Non-pigmented ciliary epithelial cell (primary cell): ENCODE data around the gene DNAJC27.
"Not testable (repeated sequence)": the region's sequence is repeated elsewhere in the genome, so short reads cannot be mapped to it uniquely, and the experiment has no call there.

ENCODE experiments used
- DNase-seq: peaks from one replicate; pipeline ENCODE4 v3.0.0-alpha.2; 2010; ENCODE audit warnings: low read depth

Gene DNAJC27

DNA sequence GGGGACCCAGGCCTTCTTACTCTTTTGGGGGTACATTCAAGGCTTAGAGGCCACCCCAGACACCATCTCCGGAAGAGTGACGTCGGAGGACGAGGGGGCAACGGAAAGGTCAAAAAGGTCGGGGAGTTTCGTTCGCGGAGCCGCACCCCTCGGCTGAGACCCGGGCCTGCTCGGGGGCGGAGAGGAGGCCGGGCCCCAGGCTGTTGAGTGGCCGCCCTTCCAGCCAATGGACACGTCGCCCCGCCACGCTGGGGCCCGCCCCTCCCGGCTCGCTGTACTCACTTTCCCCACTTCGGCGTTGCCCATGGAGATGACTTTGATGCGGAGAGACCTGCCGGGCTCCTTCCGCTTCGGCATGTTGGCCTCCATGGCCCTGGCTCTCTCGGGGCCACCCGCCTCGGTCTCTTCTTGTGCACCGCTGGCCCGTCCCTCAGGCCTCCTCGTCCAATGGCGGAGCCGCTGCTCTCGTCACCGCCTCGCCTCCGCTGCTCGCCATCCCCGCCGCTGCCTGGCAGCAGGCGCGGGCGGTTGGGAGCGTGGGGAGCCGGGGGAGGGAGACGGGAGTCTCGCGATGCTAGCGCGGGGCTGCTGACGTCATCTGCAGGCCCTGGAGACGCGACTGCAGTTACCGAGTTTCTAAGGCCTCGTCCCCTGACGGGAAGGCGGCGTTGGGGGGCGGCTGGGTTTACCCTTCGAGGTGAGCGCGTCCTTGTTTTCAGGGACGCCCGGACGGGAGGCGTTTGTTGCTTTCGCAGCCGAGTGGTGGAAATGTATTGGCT is at the start of gene DNAJC27:
TSS of gene DNAJC27 (minus strand) at position 420 of the 779 bp plus-strand sequence. CDS start at position 369, 51 bp downstream.
- DNase-seq = peak; percentile 85

- no peak for DNase-seq
Observed at GRCh38 chr2:25018681-25019080, 46.9 kb upstream of the DNAJC27 start.

DNA sequence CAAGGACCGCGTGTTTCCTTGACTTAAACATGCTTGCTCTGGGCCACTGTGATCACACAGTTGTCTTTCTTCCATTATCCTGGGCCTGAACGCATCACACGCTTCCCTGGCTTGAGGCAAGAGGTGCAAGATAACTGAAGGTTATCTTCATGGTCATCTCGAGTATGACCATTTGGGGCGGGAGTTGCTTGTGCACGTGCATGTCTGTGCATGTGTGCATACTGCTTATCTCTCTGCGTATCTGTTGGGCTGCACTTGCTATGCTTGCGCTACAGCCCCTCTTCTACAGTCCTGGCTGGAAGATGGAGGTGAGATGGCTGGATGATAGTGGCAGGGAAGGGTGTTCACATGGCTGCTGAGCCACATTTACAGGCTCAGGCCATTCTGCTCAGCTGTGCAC is 42.9 kb upstream of the DNAJC27 start:
- no peak for DNase-seq

DNA sequence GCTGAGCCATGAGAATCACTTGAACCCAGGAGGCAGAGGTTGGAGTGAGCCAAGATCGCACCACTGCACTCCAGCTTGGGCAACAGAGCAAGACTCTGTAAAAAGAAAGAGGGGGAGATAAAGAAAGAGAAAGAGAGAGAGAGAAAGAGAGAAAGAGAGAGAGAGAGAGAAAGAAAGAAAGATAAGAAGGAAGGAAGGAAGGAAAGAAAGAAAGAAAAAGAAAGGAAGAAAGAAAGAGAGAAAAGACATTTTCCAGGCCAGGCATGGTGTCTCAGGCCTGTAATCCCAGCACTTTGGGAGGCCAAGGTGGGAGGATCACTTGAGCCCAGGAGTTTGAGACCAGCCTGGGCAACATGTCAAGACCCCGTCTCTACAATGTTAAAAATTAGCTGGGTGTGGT is 39.6 kb upstream of the DNAJC27 start:
- DNase-seq = not testable (repeated sequence)

- no peak for DNase-seq
Observed at GRCh38 chr2:25009954-25010353, 38.2 kb upstream of the DNAJC27 start.

DNA sequence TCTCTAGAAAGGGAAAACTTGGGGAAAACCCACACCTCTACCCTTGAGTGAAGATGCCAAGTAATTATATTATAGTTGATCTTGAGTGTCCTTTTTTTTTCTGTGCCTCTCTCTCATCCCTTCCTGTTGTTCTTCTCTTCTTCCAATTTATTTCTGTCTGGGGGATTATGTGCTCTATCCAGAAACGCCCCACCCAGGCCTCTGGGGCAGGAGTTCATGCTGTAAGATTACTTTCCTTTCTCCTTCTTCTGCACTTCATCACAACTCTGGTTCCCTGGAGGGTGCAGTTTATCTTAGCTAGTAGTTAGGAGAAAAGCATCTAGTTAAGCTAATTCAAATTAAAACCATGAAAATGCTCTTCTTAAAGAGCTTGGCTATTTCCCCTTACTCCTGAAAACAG is 30.3 kb upstream of the DNAJC27 start:
- DNase-seq = no peak

GRCh38 chr2:25001325-25001637 is 29.5 kb upstream of the DNAJC27 start:
- DNase-seq = no peak

DNA sequence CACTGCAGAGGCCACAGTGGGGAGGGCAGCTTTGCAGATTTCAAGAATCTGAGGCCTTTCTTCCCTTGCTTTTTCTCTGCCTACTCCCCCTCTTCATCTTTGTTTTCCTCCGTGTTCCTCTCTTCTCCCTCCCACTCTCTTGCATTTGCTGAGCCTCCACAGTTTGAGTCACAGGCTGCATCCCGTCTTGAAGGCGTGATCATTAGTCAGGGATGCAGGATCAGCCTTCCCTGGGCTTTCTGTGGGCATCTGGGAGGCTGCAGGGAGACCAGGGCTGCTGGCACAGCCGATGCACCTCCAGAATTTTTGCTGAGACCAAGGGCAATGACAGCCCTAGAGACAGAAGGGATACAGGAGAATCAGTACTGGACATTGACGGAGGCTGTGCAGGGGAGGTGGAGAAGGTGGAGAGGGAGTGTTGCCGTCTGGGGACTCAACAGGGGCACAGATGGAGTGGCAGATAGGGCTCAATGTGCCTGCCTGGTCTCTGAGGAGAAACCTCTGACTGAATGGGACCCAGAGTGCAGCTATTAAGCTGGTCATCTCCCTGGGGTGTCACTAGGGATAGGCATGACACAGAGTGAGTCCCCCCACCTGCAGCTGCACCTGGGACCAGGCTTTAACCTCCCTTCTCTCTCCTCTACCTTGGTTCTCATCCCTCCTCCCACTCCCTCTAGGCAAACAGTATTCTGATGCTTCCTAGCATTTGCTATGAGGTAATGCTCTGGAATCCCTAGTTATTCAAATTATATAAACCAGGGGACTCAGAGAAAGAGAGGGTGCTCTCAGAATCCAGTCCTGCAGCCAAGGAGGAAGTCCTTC is 29.0 kb upstream of the DNAJC27 start:
- DNase-seq = no peak

DNA sequence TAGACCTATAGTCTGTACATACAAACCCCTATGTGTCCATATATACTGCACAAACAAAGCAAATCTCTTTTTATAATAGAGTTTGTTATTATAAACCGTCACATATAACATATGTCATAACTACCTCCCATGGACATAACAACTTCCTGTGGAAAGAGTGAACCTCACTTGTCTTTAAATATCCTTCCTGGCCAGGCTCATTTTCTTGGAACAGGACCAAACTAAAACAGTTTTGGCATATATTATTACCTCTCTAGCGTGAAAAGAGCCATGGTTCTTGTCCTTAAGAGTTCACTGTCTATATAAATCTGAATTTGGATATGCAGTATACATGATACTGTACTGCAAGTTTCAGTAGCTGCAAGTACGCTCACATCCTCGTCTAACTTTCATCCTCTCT is 28.3 kb upstream of the DNAJC27 start:
- no peak for DNase-seq

DNA sequence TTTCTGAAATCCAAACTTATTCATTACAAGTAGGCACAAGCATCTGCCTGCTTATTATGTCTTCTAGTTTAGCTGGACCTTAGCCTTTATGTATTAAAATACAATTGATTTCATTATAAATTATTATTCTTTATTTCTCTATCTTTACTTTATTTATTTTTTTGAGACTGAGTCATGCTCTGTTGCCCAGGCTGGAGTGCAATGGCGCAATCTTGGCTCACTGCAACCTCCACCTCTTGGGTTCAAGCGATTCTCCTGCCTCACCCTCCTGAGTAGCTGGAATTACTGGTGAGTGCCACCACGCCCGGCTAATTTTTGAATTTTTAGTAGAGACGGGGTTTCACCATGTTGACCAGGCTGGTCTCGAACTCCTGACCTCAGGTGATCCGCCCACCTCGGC is 27.3 kb upstream of the DNAJC27 start:
- not testable (repeated sequence) for DNase-seq

GRCh38 chr2:24994146-24994724 is 22.5 kb upstream of the DNAJC27 start:
- DNase-seq = no peak

DNA sequence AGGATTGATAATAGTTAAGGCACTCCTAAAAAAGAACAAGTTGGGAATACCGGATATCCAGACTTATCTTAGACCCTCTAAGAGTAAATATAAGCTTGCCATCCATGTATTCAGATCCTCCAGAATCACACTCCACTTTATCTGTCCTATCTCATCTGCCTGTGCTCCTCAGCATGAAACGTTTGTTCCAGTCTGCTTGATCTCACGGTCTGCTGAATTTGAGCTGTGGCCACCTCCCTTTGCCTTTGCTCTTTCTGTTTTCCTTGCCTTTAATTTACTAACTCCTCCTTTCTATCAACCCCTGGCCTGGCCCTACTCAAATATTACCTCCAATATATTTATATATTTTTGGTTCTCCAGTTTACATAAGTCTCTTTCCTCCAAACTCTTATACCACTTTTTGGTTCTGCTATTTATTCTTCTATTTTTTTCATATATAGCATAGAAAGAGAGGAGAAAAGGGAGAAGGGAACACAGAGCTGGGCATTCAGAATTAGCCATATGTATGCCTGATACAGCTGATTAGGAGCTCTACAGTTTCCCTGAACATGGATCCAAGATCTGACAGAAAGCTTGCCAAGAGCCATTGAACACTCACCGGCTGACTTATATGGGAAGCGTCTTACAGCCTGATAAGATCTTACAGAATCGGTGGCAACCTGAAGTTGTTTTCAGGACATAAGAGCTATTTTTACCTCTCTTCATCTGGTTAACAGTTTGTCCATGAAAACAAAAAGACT is 21.8 kb upstream of the DNAJC27 start:
- no peak for DNase-seq

DNA sequence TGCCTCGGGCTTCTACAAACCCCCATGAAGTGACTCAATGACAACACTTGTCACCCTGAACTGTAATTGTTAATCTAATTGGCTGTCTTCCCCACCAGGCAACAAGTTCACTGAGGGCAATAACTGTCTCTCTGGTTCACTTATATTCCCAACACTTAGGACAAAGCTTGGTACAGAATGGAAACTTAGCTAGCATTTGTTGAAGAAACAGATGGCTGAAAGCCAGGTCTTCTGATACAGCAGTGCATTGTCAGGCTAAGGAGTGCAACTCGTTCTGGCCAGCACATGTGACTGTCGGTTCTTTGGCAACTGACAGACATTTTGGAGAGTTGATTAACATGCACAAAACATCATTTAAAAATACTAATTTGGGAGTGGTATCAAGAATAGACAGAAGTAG is 14.6 kb upstream of the DNAJC27 start:
- DNase-seq = no peak

GRCh38 chr2:24985511-24985910 is 13.8 kb upstream of the DNAJC27 start:
- DNase-seq = no peak

DNA sequence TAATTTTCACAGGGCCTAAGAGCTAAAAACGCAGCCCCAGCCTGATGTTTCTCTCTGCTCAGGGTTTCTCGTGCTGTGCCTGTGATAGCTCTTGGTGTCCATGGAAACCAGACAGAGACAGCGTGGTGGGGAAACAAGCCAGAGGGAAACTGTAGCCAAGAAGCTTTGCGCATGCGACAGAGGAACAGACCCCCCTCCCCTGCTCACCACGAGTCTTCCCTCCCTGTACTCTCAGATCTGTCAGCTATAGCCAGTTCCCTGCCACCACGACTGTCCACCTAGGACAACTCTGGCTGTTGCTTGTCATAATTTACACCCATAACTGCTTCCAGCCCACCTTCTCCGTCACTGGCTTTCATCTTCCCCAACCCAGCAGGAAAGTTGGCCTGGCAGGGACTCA is 13.2 kb upstream of the DNAJC27 start:
- DNase-seq = no peak

DNA sequence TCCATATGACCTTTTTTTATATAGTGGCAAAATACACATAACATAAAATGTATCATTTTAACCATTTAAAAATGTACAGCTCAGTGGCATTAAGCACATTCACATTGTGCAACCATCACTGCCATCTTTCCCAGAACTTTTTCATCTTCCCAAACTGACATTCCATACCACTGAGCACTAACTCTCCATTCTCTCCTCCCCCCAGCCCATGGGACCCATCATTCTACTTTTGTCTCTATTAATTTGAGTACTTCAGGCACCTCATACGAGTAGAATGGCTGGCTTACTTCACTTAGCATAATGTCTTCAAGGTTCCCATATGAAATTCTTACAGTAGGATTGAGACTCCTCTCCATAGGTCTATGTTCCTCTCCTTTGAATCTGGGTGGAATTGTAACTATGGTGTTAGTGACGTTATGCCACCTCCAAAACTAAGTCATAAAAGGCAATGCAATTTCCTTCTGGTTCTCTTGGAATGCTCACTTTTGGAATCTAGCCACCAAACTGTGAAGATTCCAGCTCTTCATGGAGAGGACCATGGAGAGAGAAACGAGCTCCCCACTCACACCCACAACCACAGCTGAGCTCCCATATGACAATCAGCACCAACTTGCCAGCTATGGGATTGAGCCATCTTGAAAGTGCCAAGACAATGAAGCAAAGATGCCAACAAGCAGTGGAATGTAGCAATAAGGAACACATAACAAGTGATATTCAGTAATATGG is 9.8 kb upstream of the DNAJC27 start:
- no peak for DNase-seq

GRCh38 chr2:24978661-24979060 is 6.9 kb upstream of the DNAJC27 start:
- DNase-seq = no peak

- no peak for DNase-seq
Observed at GRCh38 chr2:24977631-24978030, 5.9 kb upstream of the DNAJC27 start.

- no peak for DNase-seq
Observed at GRCh38 chr2:24973812-24974211, 2.1 kb upstream of the DNAJC27 start.

GRCh38 chr2:24972315-24972961 is 683 bp upstream of the DNAJC27 start:
- no peak for DNase-seq

- DNase-seq = no peak
Observed at GRCh38 chr2:24971286-24971535, 544 bp downstream of the DNAJC27 start.
